Right cardiac atrium (tissue), 5 donors: ENCODE data around the gene C20orf204. TPM values are rescaled to one million over a fixed set of nuclear protein-coding genes. Genes with fewer than 3 reads are reported as not detected.
A peak's percentile ranks its signal among the peaks of the same experiment; 100 is the strongest.

Source experiments
- ATAC-seq, 2 donors: fragments of 200-7000 bp; cut with Tn5 transposase; one replicate each; pipeline versions ENCODE4 v1.8.0 to v1.9.1; 2020; ENCODE audit warnings: moderate library complexity in 2 of 2, mild to moderate bottlenecking in 1 of 2
- DNase-seq, 3 donors: peaks; one replicate each; pipeline ENCODE4 v3.0.0-alpha.2; 2020
- H3K27ac ChIP-seq: one replicate; pipeline ENCODE4 v1.5.1; 2013; ENCODE audit warnings: mild to moderate bottlenecking, low read length, control low read depth, moderate library complexity
- H3K27me3 ChIP-seq: one replicate; pipeline ENCODE4 v1.6.1; 2013; ENCODE audit not compliant: control insufficient read depth, insufficient read depth
- H3K4me1 ChIP-seq: one replicate; pipeline ENCODE4 v1.6.1; 2013; ENCODE audit warnings: low read length; ENCODE audit not compliant: control insufficient read depth, insufficient read depth
- H3K4me3 ChIP-seq: one replicate; pipeline ENCODE4 v1.5.1; 2013; ENCODE audit warnings: low read length, control low read depth
- H3K9me3 ChIP-seq: one replicate; pipeline ENCODE4 v1.6.1; 2013; ENCODE audit warnings: low read length; ENCODE audit not compliant: control insufficient read depth
- WGBS: extraction: QIAGEN DNeasy Blood & Tissue Kit; methylation state at CpG from one replicate; pipeline ENCODE4 v1.1.7; 2013; 5-methylcytosine and 5-hydroxymethylcytosine counted together
- intact Hi-C, 4 donors: fragments of 100-400 bp; cut with DNase I; formaldehyde crosslinking; loops; one replicate each; pipeline versions ENCODE4 v1.11.0 to v1.14.0; 2022 to 2023
- polyA plus RNA-seq: library from polyadenylated mRNA; stranded (reverse); fragments of 200-250 nt; gene quantifications from one replicate; pipeline ENCODE4 v1.2.3, GENCODE V29; 2013
- total RNA-seq, 4 donors: library from RNA; stranded (reverse); fragmentation: NEBNext Ultra II Directional; extraction: Animal tissue kit (Norgen Biotek cat#: 25700); gene quantifications; one replicate each; pipeline ENCODE4 v1.2.1, GENCODE V29; 2021
- donor health status: healthy with polysubstance abuse.
- donor health status: DM: no; HTN: yes; CAD: no.
- donor health status: DM: no; HTN: no; CAD: no.
- donor health status: DM: no; HTN: yes; CAD: no; lungs with severe emphysema.
- donor health status: DM: yes; HTN: yes; CAD: no.

C20orf204 gene
- total and polyA plus RNA-seq, 5 donors, result 0.21 to 0.82 (median 0.46) TPM

GRCh38 chr20:64051561-64052325, 15.8 kb downstream of the C20orf204 start:
- DNase-seq (peak; percentile 83 to 91 (median 90)), ATAC-seq (peak; percentile 50 to 60)
- no peak overlapping the region for H3K4me3 ChIP-seq
- H3K4me1 ChIP-seq, result no peaks in the 10 kb centered on the region
- H3K9me3 ChIP-seq, result no peaks in the 10 kb centered on the region
- 72% methylated on average over 15 of the region's 15 CpGs for WGBS
- intact Hi-C loops, result no loop called here
- H3K27ac ChIP-seq, result peak overlapping the region; percentile 68
- H3K27me3 ChIP-seq, result no peaks in the 10 kb centered on the region

GRCh38 chr20:64052326-64052722, 16.3 kb downstream of the C20orf204 start:
- Histone ChIP-seq H3K27ac (peak overlapping the region; percentile 68), H3K4me1 (no peaks in the 10 kb centered on the region)
- no peak for ATAC-seq

GRCh38 chr20:64052987-64053840, 17.2 kb downstream of the C20orf204 start:
- no peaks in the 10 kb centered on the region for H3K27me3 ChIP-seq
- ATAC-seq (no peak), DNase-seq (no peak)
- no peaks in the 10 kb centered on the region for H3K9me3 ChIP-seq
- WGBS, result 70% methylated on average over 33 of the region's 33 CpGs
- H3K27ac ChIP-seq, result peak overlapping the region; percentile 68
- no peaks in the 10 kb centered on the region for H3K4me1 ChIP-seq
- intact Hi-C loops, result no loop called here
- no peak overlapping the region for H3K4me3 ChIP-seq

More at GRCh38 chr20:64052326-64052722, 16.3 kb downstream of the C20orf204 start:
- Histone ChIP-seq H3K4me3 (no peak overlapping the region), H3K9me3 (no peaks in the 10 kb centered on the region), H3K27me3 (no peaks in the 10 kb centered on the region)
- intact Hi-C loops, result no loop called here
- DNase-seq, result no peak
- WGBS, result 65% methylated on average over 10 of the region's 10 CpGs

GRCh38 chr20:64053841-64054661, 18.1 kb downstream of the C20orf204 start:
- Histone ChIP-seq H3K27me3 (no peaks in the 10 kb centered on the region), H3K9me3 (no peaks in the 10 kb centered on the region), H3K27ac (peak overlapping the region; percentile 71), H3K4me1 (no peaks in the 10 kb centered on the region), H3K4me3 (no peak overlapping the region)
- ATAC-seq, result peak; percentile 56 to 68
- DNase-seq, result peak; percentile 84 to 91 (median 90)
- intact Hi-C loops, result no loop called here
- 20% methylated on average over 17 of the region's 17 CpGs for WGBS

GRCh38 chr20:64055396-64055892, 19.5 kb downstream of the C20orf204 start:
- peak overlapping the region; percentile 76 for H3K27ac ChIP-seq

GRCh38 chr20:64055893-64056638, 20.1 kb downstream of the C20orf204 start:
- DNase-seq (peak; percentile 84 to 92 (median 91)), ATAC-seq (peak; percentile 27 to 54)
- Histone ChIP-seq H3K4me1 (no peaks in the 10 kb centered on the region), H3K4me3 (no peak overlapping the region), H3K9me3 (no peaks in the 10 kb centered on the region), H3K27me3 (no peaks in the 10 kb centered on the region), H3K27ac (peak overlapping the region; percentile 76)
- intact Hi-C loops, result loop anchor here in 1 of 4 donors (5.0 kb wide), 1 partner anchor 84 kb away; no protein-coding TSS in a partner anchor
- 38% methylated on average over 22 of the region's 22 CpGs for WGBS

More at GRCh38 chr20:64055396-64055892, 19.5 kb downstream of the C20orf204 start:
- H3K9me3 ChIP-seq, result no peaks in the 10 kb centered on the region
- DNase-seq (no peak), ATAC-seq (no peak)
- intact Hi-C loops, result loop anchor here in 1 of 4 donors (5.0 kb wide), 1 partner anchor 83 kb away; no protein-coding TSS in a partner anchor
- H3K27me3 ChIP-seq, result no peaks in the 10 kb centered on the region
- no peaks in the 10 kb centered on the region for H3K4me1 ChIP-seq
- WGBS, result 61% methylated on average over 9 of the region's 9 CpGs
- no peak overlapping the region for H3K4me3 ChIP-seq

GRCh38 chr20:64056639-64056888, 20.6 kb downstream of the C20orf204 start:
- DNase-seq (peak in 2 of 3 donors; percentile 65 to 69), ATAC-seq (no peak)
- no peaks in the 10 kb centered on the region for H3K9me3 ChIP-seq
- WGBS, result 53% methylated on average over 7 of the region's 7 CpGs
- no peaks in the 10 kb centered on the region for H3K27me3 ChIP-seq
- no peaks in the 10 kb centered on the region for H3K4me1 ChIP-seq
- H3K27ac ChIP-seq, result peak overlapping the region; percentile 16
- no peak overlapping the region for H3K4me3 ChIP-seq
- intact Hi-C loops, result loop anchor here in 1 of 4 donors (5.0 kb wide), 1 partner anchor 84 kb away; no protein-coding TSS in a partner anchor

- peak in 1 of 3 donors; percentile 54 for DNase-seq
- intact Hi-C loops, result loop anchor here in 1 of 4 donors (5.0 kb wide), 1 partner anchor 85 kb away; no protein-coding TSS in a partner anchor
- ATAC-seq, result peak; percentile 2 to 3
- H3K4me3 ChIP-seq, result peak overlapping the region; percentile 1
- no peaks in the 10 kb centered on the region for H3K4me1 ChIP-seq
- no peaks in the 10 kb centered on the region for H3K9me3 ChIP-seq
- no peaks in the 10 kb centered on the region for H3K27me3 ChIP-seq
- 49% methylated on average over 39 of the region's 39 CpGs for WGBS
- peak overlapping the region; percentile 16 for H3K27ac ChIP-seq
Observed at GRCh38 chr20:64056889-64057627, 21.1 kb downstream of the C20orf204 start.

- H3K9me3 ChIP-seq, result no peaks in the 10 kb centered on the region
- DNase-seq (peak; percentile 80 to 91 (median 91)), ATAC-seq (peak; percentile 42 to 50)
- H3K27ac ChIP-seq, result peak overlapping the region; percentile 16
- 29% methylated on average over 33 of the region's 33 CpGs for WGBS
- intact Hi-C loops, result loop anchor here in 1 of 4 donors (5.0 kb wide), 1 partner anchor 86 kb away; no protein-coding TSS in a partner anchor
- no peaks in the 10 kb centered on the region for H3K4me1 ChIP-seq
- H3K27me3 ChIP-seq, result no peaks in the 10 kb centered on the region
- H3K4me3 ChIP-seq, result peak overlapping the region; percentile 1
Observed at GRCh38 chr20:64057628-64058498, 21.9 kb downstream of the C20orf204 start.
